SK-N-MC (cell line): Measurements from ENCODE around the gene TMC1.

ENCODE experiments used
- DNase-seq: peaks from one replicate; pipeline ENCODE4 v3.0.0-alpha.2; 2011; ENCODE audit warnings: low read depth, low spot score
- H3K27ac ChIP-seq: fragments of 200-600 bp; sonication (generic); 2 replicates; pipeline ENCODE4 v1.5.1; 2016; ENCODE audit warnings: mixed run types
- H3K36me3 ChIP-seq: fragments of 200-600 bp; sonication (generic); 2 replicates; pipeline ENCODE4 v1.6.1; 2017; ENCODE audit warnings: antibody characterized with exemption, low read length, mixed read lengths; ENCODE audit not compliant: insufficient read depth
- H3K4me3 ChIP-seq: fragments of 200-600 bp; sonication (generic); 2 replicates; pipeline ENCODE4 v1.5.1; 2016
- H3K9ac ChIP-seq: fragments of 200-600 bp; sonication (generic); 2 replicates; pipeline ENCODE4 v1.8.0; 2017; ENCODE audit warnings: mixed run types, mixed read lengths; ENCODE audit not compliant: insufficient read length
- H3K9me3 ChIP-seq: fragments of 200-600 bp; sonication (generic); 2 replicates; pipeline ENCODE4 v1.6.1; 2017; ENCODE audit warnings: low read depth, mild to moderate bottlenecking, antibody characterized with exemption, low read length, moderate library complexity, mixed read lengths
- EZH2 ChIP-seq: fragments of 200-600 bp; sonication (generic); IDR thresholded peaks from one replicate; pipeline ENCODE4 v1.6.1; 2017; ENCODE audit warnings: antibody characterized with exemption
- FOXP2 ChIP-seq: optimal IDR thresholded peaks from 2 replicates; pipeline ENCODE3; 2011; ENCODE audit warnings: mild to moderate bottlenecking, moderate library complexity; ENCODE audit not compliant: insufficient read depth; ENCODE audit errors: extremely low read length, control extremely low read depth
- POLR2AphosphoS5 ChIP-seq: IDR thresholded peaks from 2 replicates; pipeline ENCODE4 v1.6.1; 2012; ENCODE audit warnings: mild to moderate bottlenecking, low read depth, low read length, borderline replicate concordance

TMC1 gene

DNA sequence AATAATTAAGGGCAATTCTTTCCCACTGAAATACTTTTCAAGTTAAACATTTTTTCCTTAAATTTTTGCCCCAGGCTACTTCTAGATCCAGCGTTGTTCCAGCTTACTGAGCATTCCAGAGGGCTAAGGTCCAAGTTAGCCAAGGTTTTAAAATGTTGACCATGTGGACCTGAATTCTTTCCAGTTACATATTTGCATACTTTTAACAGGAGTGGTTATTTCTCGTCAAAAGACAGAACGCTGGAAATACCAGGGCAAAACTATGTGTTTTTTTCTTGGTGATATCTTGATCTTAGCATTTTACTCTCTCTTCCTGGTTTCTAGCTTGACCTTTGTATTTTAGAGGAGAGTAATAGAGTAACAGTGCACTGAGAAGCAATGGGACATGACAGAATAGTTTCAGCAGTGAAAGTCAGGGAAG is 32.8 kb downstream of the TMC1 start:
- H3K27ac ChIP-seq, result peak overlapping the region; percentile 81

DNA sequence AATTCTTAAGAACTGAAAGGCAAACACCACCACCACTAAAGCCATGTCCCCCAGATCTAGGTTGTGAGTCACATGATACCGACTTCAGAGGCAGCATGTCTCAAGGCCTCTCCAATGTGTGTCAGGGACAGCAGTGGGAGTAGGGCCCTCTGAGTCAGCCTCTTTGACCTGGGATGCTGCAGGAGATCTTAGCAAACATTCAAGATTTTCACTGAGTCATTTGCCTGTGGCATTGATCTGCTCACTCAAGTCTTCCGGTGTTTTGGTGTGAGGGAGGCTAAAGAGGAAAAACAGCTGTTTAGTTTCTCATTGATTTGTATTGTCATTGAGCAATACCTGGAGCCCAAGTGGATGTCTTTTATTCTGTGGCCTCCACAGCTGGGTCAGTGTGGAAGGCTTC is 36.1 kb downstream of the TMC1 start:
- Histone ChIP-seq H3K36me3 (no peaks in the 10 kb centered on the region), H3K9ac (no peak overlapping the region), H3K27ac (0 out of 2 replicates have a peak overlapping the region, but pooled peaks have one; percentile 26), H3K9me3 (no peaks in the 10 kb centered on the region), H3K4me3 (no peak overlapping the region)
- no peak for DNase-seq
- TF ChIP-seq POLR2AphosphoS5 (no peak), FOXP2 (no peak), EZH2 (no peak)

More for the DNA sequence above, 32.8 kb downstream of the TMC1 start:
- TF ChIP-seq FOXP2 (no peak), POLR2AphosphoS5 (no peak), EZH2 (no peak)
- peak overlapping the region; percentile 70 for H3K4me3 ChIP-seq
- no peaks in the 10 kb centered on the region for H3K36me3 ChIP-seq
- no peaks in the 10 kb centered on the region for H3K9me3 ChIP-seq
- DNase-seq, result no peak
- peak overlapping the region; percentile 55 for H3K9ac ChIP-seq

DNA sequence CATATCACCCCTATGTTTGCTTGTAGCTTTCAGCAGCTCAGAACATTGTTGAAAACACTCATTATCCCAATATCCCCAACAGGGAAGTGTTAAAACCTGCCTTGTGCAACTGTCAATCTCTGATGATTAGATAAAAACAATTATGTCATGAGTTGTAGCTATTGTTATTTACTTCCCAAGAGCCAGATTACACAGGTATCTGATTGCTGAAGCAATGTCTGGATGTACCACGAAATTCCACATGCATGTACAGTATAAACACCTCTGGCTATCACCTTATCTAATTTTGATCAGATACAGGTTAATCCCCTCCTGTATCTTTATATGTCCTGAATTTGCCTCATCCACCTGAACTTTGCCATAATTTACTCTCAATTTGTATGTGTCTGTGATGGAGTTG is 38.7 kb downstream of the TMC1 start:
- no peak for DNase-seq
- H3K9ac ChIP-seq, result no peak overlapping the region
- no peak overlapping the region for H3K4me3 ChIP-seq
- no peaks in the 10 kb centered on the region for H3K36me3 ChIP-seq
- TF ChIP-seq EZH2 (no peak), FOXP2 (no peak), POLR2AphosphoS5 (no peak)
- H3K27ac ChIP-seq, result no peak overlapping the region
- H3K9me3 ChIP-seq, result peaks cover under 1% of the 10 kb centered on the region; the same call in 1 of the 2 replicates

DNA sequence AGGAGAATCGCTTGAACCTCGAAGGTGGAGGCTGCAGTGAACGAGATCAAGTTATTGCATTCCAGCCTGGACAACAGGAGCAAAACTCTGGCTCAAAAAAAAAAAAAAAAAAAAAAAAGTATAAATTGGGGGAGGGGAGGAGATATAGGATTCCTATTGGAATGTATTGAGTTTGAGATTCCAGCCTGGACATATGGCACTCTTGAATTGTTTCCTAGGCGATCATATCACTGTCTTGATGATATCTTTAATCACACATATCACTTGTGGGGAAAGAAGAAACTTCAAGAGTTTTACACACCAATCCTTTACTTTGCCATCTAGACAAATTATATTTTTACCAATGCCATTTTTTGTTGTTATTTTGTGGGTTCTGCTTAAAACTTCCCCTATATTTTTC is 42.4 kb downstream of the TMC1 start:
- H3K9ac ChIP-seq, result no peak overlapping the region
- peaks cover 3% of the 10 kb centered on the region; the same call in 1 of the 2 replicates for H3K9me3 ChIP-seq
- H3K4me3 ChIP-seq, result peak overlapping the region; percentile 12
- no peak for DNase-seq
- H3K27ac ChIP-seq, result peak overlapping the region; percentile 86
- H3K36me3 ChIP-seq, result no peaks in the 10 kb centered on the region
- no peak for TF ChIP-seq EZH2

DNA sequence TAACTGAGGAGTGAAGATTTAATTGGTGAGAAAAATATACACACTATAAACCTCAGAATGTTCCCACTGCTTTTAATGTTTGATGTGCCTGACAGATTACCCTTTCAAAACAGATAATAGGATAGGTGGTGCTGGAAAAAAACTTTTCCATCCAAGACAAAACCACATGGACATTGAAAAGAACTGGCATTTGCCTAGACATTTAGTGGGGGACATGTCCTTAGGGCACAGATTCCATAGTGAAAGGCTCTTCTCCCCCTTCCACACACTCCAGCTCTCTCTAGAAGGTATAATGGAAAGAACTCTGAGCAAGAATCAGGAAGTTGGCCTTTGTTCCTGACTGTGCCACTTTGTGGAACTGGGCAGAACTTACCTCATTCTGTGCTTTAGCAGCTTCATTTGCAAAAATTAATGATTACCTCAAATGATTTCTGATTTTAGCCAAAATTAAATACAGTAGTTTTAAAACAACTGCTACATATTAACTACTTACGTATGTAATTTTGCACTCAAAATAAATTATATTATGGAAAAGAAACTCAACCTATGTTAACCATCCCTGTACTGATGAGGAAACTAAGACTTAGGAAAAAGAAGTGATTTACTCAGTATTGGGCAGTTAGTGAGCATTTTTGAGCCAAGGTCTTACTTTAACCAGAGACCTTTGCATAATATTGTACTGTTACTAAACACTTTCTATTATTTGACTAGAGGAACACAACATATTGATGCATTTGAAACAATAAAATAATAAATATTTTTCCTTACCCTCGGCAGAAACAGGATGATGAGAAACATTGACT is 43.3 kb downstream of the TMC1 start:
- Histone ChIP-seq H3K9ac (peak overlapping the region; percentile 56), H3K4me3 (peak overlapping the region; percentile 12), H3K36me3 (no peaks in the 10 kb centered on the region), H3K27ac (peak overlapping the region; percentile 86), H3K9me3 (peaks cover 3% of the 10 kb centered on the region; the same call in 1 of the 2 replicates)
- no peak for DNase-seq
- TF ChIP-seq EZH2, result no peak
- no peak for TF ChIP-seq POLR2AphosphoS5
- no peak for TF ChIP-seq FOXP2

DNA sequence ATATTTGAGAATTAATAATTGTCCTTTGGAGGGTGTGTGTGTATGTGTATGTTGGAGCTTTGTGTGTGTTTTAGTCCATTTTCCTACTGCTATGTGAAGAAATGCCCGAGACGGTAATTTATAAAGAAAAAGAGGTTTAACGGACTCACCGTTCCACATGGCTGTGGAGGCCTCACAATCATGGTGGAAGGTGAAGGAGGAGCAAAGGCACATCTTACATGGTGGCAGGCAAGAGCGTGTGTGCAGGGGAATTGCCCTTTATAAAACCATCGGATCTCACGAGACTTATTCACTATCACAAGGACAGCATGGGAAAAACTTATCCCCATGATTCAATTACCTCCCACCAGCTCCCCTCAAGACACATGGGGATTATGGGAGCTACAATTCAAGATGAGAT is 44.1 kb downstream of the TMC1 start:
- DNase-seq, result no peak
- Histone ChIP-seq H3K27ac (0 out of 2 replicates have a peak overlapping the region, but pooled peaks have one; percentile 86), H3K9ac (no peak overlapping the region), H3K4me3 (no peak overlapping the region), H3K36me3 (no peaks in the 10 kb centered on the region), H3K9me3 (peaks cover 3% of the 10 kb centered on the region; the same call in 1 of the 2 replicates)
- TF ChIP-seq POLR2AphosphoS5, result no peak
- no peak for TF ChIP-seq FOXP2
- no peak for TF ChIP-seq EZH2

DNA sequence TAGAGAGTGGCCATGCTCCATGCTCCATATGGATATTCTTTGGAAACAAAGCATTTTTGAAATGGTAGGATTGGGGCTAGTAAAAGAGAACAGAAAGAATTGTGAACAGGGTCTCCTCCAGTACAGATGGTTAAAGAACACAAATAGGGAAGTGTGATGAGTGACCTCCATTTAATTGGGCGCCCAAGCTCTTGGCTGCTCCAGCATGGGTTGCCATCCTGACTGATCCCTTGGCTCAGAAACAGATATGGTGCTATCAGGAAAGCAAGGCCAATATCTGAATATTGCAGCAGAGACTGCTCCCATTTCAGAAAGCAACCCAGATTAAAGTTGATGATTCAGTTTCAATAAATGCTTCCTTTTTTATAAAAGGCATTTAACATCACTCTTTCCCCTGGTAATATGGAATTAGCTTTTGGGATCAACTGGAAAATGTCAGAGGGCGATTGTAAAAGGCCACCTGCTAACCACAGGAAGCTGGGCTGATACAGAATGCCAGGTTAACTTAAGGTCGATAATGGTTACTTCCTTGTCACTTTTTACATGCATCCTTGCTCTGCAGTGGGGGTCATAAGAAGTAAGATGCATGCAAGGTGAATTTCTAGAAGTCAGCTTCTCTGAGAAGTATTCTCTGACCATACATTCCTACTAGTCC is 52.9 kb downstream of the TMC1 start:
- Histone ChIP-seq H3K9ac (no peak overlapping the region), H3K36me3 (no peaks in the 10 kb centered on the region), H3K4me3 (no peak overlapping the region), H3K27ac (no peak overlapping the region), H3K9me3 (no peaks in the 10 kb centered on the region)
- DNase-seq, result no peak
- TF ChIP-seq POLR2AphosphoS5, result no peak
- no peak for TF ChIP-seq FOXP2
- no peak for TF ChIP-seq EZH2

DNA sequence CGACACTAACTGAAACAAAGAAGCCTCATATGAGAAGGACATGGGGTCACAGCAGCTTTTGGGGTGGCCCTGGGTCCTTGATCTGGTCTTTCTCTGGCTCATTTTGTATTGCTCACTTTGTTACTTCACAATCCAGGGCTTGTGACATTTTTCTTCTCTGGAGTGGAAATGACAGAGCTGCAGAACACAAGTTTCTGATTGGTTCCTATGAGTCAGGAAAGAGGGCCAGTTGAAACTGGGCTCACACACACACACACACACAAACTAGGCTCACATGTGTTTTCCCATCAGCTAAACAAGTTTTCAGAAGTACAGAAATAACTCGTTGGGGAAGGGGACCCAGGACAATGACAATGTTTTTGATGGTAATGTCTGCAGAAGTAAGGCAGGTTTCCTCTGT is 54.3 kb downstream of the TMC1 start:
- TF ChIP-seq EZH2, result no peak
- no peak for DNase-seq
- Histone ChIP-seq H3K4me3 (no peak overlapping the region), H3K36me3 (no peaks in the 10 kb centered on the region), H3K9ac (no peak overlapping the region), H3K27ac (no peak overlapping the region), H3K9me3 (no peaks in the 10 kb centered on the region)

DNA sequence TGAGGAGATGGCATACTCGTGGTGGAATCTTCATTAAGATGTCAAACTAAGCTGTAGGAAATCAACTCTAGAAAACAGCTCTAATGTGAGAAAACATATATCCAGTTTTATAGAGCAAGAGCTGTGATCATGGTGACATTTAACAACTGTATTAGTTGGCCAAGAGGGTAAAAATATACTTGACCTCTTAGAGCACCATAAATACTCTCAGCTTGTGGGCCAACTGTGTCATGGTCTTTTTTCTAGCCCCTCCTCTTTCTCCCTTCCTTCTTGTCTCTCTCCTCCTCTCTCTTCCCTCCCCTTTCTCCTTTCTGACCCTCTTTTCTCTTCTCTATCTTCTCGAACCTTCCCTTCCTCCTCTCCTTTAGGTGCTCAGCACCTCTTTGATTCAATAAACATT is 54.7 kb downstream of the TMC1 start:
- Histone ChIP-seq H3K27ac (no peak overlapping the region), H3K9ac (no peak overlapping the region), H3K9me3 (no peaks in the 10 kb centered on the region), H3K36me3 (no peaks in the 10 kb centered on the region), H3K4me3 (no peak overlapping the region)
- DNase-seq, result no peak
- TF ChIP-seq EZH2, result no peak
- no peak for TF ChIP-seq FOXP2
- TF ChIP-seq POLR2AphosphoS5, result no peak
